IPS-18c (cell line): ENCODE measurements around the gene ITGAD.

Experiments
- H3K4me3 ChIP-seq: 2 replicates; pipeline ENCODE4 v1.7.0; 2013; ENCODE audit warnings: low read depth, mild to moderate bottlenecking, low read length, moderate library complexity; ENCODE audit not compliant: insufficient read depth
- H3K9me3 ChIP-seq: one replicate; pipeline ENCODE4 v1.6.1; 2013; ENCODE audit warnings: mild to moderate bottlenecking, low read length, moderate library complexity; ENCODE audit not compliant: control insufficient read depth, insufficient read depth

ITGAD gene

GRCh38 chr16:31393056-31393455 lies at the start of gene ITGAD:
Gene ITGAD, plus strand, starts transcription at chr16:31393335. Its CDS starts 26 bp downstream, at chr16:31393361.
- no peak within 1 kb of the TSS for H3K4me3 ChIP-seq
- no peaks in the 10 kb centered on the region for H3K9me3 ChIP-seq

- H3K4me3 ChIP-seq: no peak overlapping the region
- no peaks in the 10 kb centered on the region for H3K9me3 ChIP-seq
These were observed 48.4 kb upstream of the ITGAD start for GRCh38 chr16:31344712-31345111.

- no peaks in the 10 kb centered on the region for H3K9me3 ChIP-seq
- H3K4me3 ChIP-seq: no peak overlapping the region
These were observed 45.7 kb upstream of the ITGAD start for GRCh38 chr16:31347445-31347844.

GRCh38 chr16:31348579-31348978 lies 44.6 kb upstream of the ITGAD start:
- H3K9me3 ChIP-seq: no peaks in the 10 kb centered on the region
- no peak overlapping the region for H3K4me3 ChIP-seq

GRCh38 chr16:31350275-31351005 lies 42.7 kb upstream of the ITGAD start:
- Histone ChIP-seq H3K9me3 (no peaks in the 10 kb centered on the region), H3K4me3 (no peak overlapping the region)

- no peaks in the 10 kb centered on the region for H3K9me3 ChIP-seq
- H3K4me3 ChIP-seq: no peak overlapping the region
These were observed 41.7 kb upstream of the ITGAD start for GRCh38 chr16:31351246-31351941.

GRCh38 chr16:31351942-31352325 lies 41.2 kb upstream of the ITGAD start:
- Histone ChIP-seq H3K4me3 (no peak overlapping the region), H3K9me3 (no peaks in the 10 kb centered on the region)

- Histone ChIP-seq H3K4me3 (no peak overlapping the region), H3K9me3 (no peaks in the 10 kb centered on the region)
These were observed 40.6 kb upstream of the ITGAD start for GRCh38 chr16:31352376-31353115.

GRCh38 chr16:31354394-31355291 lies 38.5 kb upstream of the ITGAD start, which contains the start of gene ITGAX:
Gene ITGAX, plus strand, starts transcription at chr16:31355176. Its CDS starts 79 bp downstream, at chr16:31355255.
- Histone ChIP-seq H3K9me3 (no peaks in the 10 kb centered on the region), H3K4me3 (no peak within 1 kb of the TSS)

- H3K9me3 ChIP-seq: no peaks in the 10 kb centered on the region
- no peak overlapping the region for H3K4me3 ChIP-seq
These were observed 37.6 kb upstream of the ITGAD start for GRCh38 chr16:31355431-31356100.

- no peak overlapping the region for H3K4me3 ChIP-seq
- no peaks in the 10 kb centered on the region for H3K9me3 ChIP-seq
These were observed 36.4 kb upstream of the ITGAD start for GRCh38 chr16:31356566-31357323.

- H3K9me3 ChIP-seq: no peaks in the 10 kb centered on the region
- H3K4me3 ChIP-seq: no peak overlapping the region
These were observed 35.6 kb upstream of the ITGAD start for GRCh38 chr16:31357324-31358109.

GRCh38 chr16:31360251-31360650 lies 32.9 kb upstream of the ITGAD start:
- H3K4me3 ChIP-seq: no peak overlapping the region
- H3K9me3 ChIP-seq: no peaks in the 10 kb centered on the region

GRCh38 chr16:31361201-31362110 lies 31.7 kb upstream of the ITGAD start:
- Histone ChIP-seq H3K9me3 (no peaks in the 10 kb centered on the region), H3K4me3 (no peak overlapping the region)
